MCF 10A (cell line): ENCODE data around the gene GPC3. TPM values are rescaled to one million over a fixed set of nuclear protein-coding genes. Genes with fewer than 3 reads are reported as not detected.

ENCODE experiments used
- BruUV-seq: library from RNA; stranded (reverse); fragments of 400-500 nt; replicated peaks from 2 replicates; lab custom pipeline; 2021; lab: Mats Ljungman, UMichigan
- CTCF ChIA-PET: fragments of 300-600 bp; sonication (Branson Sonifier 250); formaldehyde crosslinking; extraction: SDS; loops from one replicate; lab custom pipeline; 2021; ENCODE audit warnings: antibody characterized with exemption, inconsistent platforms; lab: Yijun Ruan, JAX
- POLR2A ChIA-PET: fragments of 300-600, 350-650 bp; sonication (Branson Sonifier 250); formaldehyde crosslinking; extraction: SDS; loops from one replicate; lab custom pipeline; 2020; ENCODE audit warnings: antibody characterized with exemption, inconsistent platforms; lab: Yijun Ruan, JAX
- DNase-seq: peaks from one replicate; pipeline ENCODE4 v3.0.0-alpha.2; 2018; ENCODE audit not compliant: unreplicated experiment
- H3K27ac Mint-ChIP-seq: one replicate; pipeline ENCODE4 v1.8.0; 2022; ENCODE audit warnings: mild to moderate bottlenecking, low read depth, mixed read lengths; ENCODE audit not compliant: unreplicated experiment
- H3K27me3 Mint-ChIP-seq: one replicate; pipeline ENCODE4 v1.8.0; 2022; ENCODE audit warnings: mixed read lengths; ENCODE audit not compliant: insufficient read depth, unreplicated experiment
- H3K36me3 Mint-ChIP-seq: one replicate; pipeline ENCODE4 v1.8.0; 2022; ENCODE audit warnings: mild to moderate bottlenecking, moderate library complexity, mixed read lengths; ENCODE audit not compliant: insufficient read depth, unreplicated experiment
- H3K4me1 Mint-ChIP-seq: one replicate; pipeline ENCODE4 v1.8.0; 2022; ENCODE audit warnings: mixed read lengths; ENCODE audit not compliant: insufficient read depth, unreplicated experiment
- H3K4me3 Mint-ChIP-seq: one replicate; pipeline ENCODE4 v1.8.0; 2022; ENCODE audit warnings: mild to moderate bottlenecking, moderate library complexity, mixed read lengths; ENCODE audit not compliant: unreplicated experiment
- H3K9me3 Mint-ChIP-seq: one replicate; pipeline ENCODE4 v1.8.0; 2022; ENCODE audit warnings: mixed read lengths; ENCODE audit not compliant: unreplicated experiment
- CTCF ChIP-seq: fragments of 200-600 bp; IDR thresholded peaks from one replicate; pipeline ENCODE4 v1.8.0; 2022; ENCODE audit warnings: antibody characterized with exemption, mild to moderate bottlenecking; ENCODE audit not compliant: unreplicated experiment
- intact Hi-C: fragments of 100-400 bp; cut with micrococcal nuclease; formaldehyde crosslinking; loops from 2 replicates; pipeline ENCODE4 v1.14.1; 2022
- total RNA-seq: library from RNA; stranded (reverse); gene quantifications from 2 replicates; pipeline ENCODE4 v1.2.3, GENCODE V29; 2022

The GPC3 gene
- total RNA-seq, 1 experiment from 2014 or later, result 0.37 TPM

- H3K36me3 Mint-ChIP-seq, result no peaks in the 10 kb centered on the region
- no peak for TF ChIP-seq CTCF
- no TSS peak for BruUV-seq
- H3K4me1 Mint-ChIP-seq, result no peaks in the 10 kb centered on the region
- peaks cover 8% of the 10 kb centered on the region for H3K9me3 Mint-ChIP-seq
- peaks cover 39% of the 10 kb centered on the region for H3K27me3 Mint-ChIP-seq
- no peak for DNase-seq
- POLR2A ChIA-PET, result no interaction called here
- H3K4me3 Mint-ChIP-seq, result no peak overlapping the region
- CTCF ChIA-PET, result no interaction called here
- intact Hi-C loops, result no loop called here
- no peak overlapping the region for H3K27ac Mint-ChIP-seq
Measured at GRCh38 chrX:133611676-133612075, 373.7 kb downstream of the GPC3 start.

- DNase-seq, result no peak
- no TSS peak for BruUV-seq
- peaks cover 8% of the 10 kb centered on the region for H3K9me3 Mint-ChIP-seq
- CTCF ChIA-PET, result no interaction called here
- no peak for TF ChIP-seq CTCF
- H3K4me3 Mint-ChIP-seq, result no peak overlapping the region
- H3K4me1 Mint-ChIP-seq, result no peaks in the 10 kb centered on the region
- POLR2A ChIA-PET, result no interaction called here
- peaks cover 48% of the 10 kb centered on the region for H3K27me3 Mint-ChIP-seq
- no peak overlapping the region for H3K27ac Mint-ChIP-seq
- intact Hi-C loops, result no loop called here
- no peaks in the 10 kb centered on the region for H3K36me3 Mint-ChIP-seq
Measured at GRCh38 chrX:133610056-133610455, 375.3 kb downstream of the GPC3 start.

- Mint-ChIP-seq H3K27ac (no peak overlapping the region), H3K27me3 (peaks cover 49% of the 10 kb centered on the region), H3K4me1 (no peaks in the 10 kb centered on the region), H3K4me3 (no peak overlapping the region), H3K9me3 (peaks cover 7% of the 10 kb centered on the region), H3K36me3 (no peaks in the 10 kb centered on the region)
- TF ChIP-seq CTCF, result no peak
- intact Hi-C loops, result no loop called here
- DNase-seq, result no peak
- ChIA-PET CTCF (no interaction called here), POLR2A (no interaction called here)
- no TSS peak for BruUV-seq
Measured at GRCh38 chrX:133609166-133609565, 376.2 kb downstream of the GPC3 start.

- H3K4me3 Mint-ChIP-seq, result no peak overlapping the region
- no peak overlapping the region for H3K27ac Mint-ChIP-seq
- no peaks in the 10 kb centered on the region for H3K36me3 Mint-ChIP-seq
- POLR2A ChIA-PET, result no interaction called here
- peaks cover 48% of the 10 kb centered on the region for H3K27me3 Mint-ChIP-seq
- intact Hi-C loops, result no loop called here
- no TSS peak for BruUV-seq
- CTCF ChIA-PET, result interaction anchor here (0.6 kb wide), 1 partner anchor 770 kb away, joined by 4 read pairs; no protein-coding TSS in a partner anchor
- DNase-seq, result peak; percentile 2
- H3K9me3 Mint-ChIP-seq, result no peaks in the 10 kb centered on the region
- no peak for TF ChIP-seq CTCF
- no peaks in the 10 kb centered on the region for H3K4me1 Mint-ChIP-seq
Measured at GRCh38 chrX:133608406-133608805, 377.0 kb downstream of the GPC3 start.
